ENCODE measurements around the gene EFR3B.
"Not testable (repeated sequence)": the region's sequence is repeated elsewhere in the genome, so short reads cannot be mapped to it uniquely, and the experiment has no call there.

Gene EFR3B

GRCh38 chr2:25041928-25042320, at the start of gene EFR3B:
Gene EFR3B, plus strand, starts transcription at chr2:25042076. Its CDS starts 237 bp downstream, at chr2:25042313.
- DNase-seq (ENCODE audit: low spot score), result peak; percentile 97

GRCh38 chr2:24993406-24994145, 48.3 kb upstream of the EFR3B start:
- DNase-seq (ENCODE audit: low spot score), result no peak

DNA sequence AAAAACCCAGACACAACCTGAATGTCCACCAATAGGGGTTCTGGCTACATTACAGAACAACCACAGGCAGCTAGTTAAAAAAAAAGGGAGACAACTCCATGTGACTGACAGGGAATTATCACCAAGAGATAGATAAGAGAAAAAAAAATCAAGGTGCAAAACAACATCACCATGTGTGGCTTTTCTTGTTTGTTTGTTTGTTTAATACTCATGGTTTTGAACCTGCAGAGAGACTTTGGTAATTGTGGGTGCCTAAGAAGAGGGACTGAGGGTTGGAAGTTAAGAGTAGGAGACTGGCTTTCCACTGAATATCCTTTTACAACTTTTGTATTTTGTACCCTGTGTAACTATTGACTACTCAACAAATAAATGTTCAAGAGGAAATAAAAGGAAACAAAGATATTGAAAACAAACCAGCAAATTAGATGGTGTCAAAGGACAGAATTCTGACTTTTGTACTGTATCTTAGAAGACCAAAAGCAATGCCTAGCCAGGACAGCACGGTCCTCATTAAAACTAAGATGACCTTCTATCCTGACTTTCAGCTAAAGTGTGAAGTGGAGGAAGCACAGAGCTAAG, 47.6 kb upstream of the EFR3B start:
- DNase-seq (ENCODE audit: low spot score), result no peak

DNA sequence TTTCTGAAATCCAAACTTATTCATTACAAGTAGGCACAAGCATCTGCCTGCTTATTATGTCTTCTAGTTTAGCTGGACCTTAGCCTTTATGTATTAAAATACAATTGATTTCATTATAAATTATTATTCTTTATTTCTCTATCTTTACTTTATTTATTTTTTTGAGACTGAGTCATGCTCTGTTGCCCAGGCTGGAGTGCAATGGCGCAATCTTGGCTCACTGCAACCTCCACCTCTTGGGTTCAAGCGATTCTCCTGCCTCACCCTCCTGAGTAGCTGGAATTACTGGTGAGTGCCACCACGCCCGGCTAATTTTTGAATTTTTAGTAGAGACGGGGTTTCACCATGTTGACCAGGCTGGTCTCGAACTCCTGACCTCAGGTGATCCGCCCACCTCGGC, 42.8 kb upstream of the EFR3B start:
- not testable (repeated sequence) for DNase-seq (ENCODE audit: low spot score)

DNA sequence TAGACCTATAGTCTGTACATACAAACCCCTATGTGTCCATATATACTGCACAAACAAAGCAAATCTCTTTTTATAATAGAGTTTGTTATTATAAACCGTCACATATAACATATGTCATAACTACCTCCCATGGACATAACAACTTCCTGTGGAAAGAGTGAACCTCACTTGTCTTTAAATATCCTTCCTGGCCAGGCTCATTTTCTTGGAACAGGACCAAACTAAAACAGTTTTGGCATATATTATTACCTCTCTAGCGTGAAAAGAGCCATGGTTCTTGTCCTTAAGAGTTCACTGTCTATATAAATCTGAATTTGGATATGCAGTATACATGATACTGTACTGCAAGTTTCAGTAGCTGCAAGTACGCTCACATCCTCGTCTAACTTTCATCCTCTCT, 41.8 kb upstream of the EFR3B start:
- DNase-seq (ENCODE audit: low spot score), result no peak

- DNase-seq (ENCODE audit: low spot score), result peak; percentile 79
Measured at GRCh38 chr2:25000503-25001324, 41.2 kb upstream of the EFR3B start.

- DNase-seq (ENCODE audit: low spot score), result no peak
Measured at GRCh38 chr2:25001325-25001637, 40.6 kb upstream of the EFR3B start.

DNA sequence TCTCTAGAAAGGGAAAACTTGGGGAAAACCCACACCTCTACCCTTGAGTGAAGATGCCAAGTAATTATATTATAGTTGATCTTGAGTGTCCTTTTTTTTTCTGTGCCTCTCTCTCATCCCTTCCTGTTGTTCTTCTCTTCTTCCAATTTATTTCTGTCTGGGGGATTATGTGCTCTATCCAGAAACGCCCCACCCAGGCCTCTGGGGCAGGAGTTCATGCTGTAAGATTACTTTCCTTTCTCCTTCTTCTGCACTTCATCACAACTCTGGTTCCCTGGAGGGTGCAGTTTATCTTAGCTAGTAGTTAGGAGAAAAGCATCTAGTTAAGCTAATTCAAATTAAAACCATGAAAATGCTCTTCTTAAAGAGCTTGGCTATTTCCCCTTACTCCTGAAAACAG, 39.8 kb upstream of the EFR3B start:
- no peak for DNase-seq (ENCODE audit: low spot score)

DNA sequence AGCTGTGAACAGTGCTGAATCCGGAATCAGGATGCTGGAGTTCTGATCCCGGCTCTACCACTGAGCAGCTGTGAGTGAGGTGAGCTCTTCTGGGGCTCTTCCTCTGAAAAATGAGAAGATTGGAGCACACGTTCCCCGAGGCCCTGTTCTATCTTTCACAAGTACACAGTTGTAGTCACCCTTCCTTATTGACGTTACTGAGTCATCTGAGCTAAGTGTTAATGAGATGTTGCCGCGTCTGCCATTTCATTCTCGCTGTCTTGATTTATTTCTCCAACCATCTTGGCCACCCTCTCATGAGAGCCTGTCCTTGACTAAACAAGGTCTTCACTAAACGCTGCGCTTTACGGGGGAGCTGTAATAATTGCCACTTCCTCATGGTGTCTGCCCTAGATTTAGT, 31.9 kb upstream of the EFR3B start:
- DNase-seq (ENCODE audit: low spot score), result no peak

DNA sequence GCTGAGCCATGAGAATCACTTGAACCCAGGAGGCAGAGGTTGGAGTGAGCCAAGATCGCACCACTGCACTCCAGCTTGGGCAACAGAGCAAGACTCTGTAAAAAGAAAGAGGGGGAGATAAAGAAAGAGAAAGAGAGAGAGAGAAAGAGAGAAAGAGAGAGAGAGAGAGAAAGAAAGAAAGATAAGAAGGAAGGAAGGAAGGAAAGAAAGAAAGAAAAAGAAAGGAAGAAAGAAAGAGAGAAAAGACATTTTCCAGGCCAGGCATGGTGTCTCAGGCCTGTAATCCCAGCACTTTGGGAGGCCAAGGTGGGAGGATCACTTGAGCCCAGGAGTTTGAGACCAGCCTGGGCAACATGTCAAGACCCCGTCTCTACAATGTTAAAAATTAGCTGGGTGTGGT, 30.5 kb upstream of the EFR3B start:
- DNase-seq (ENCODE audit: low spot score), result not testable (repeated sequence)

GRCh38 chr2:25014631-25015030, 27.2 kb upstream of the EFR3B start:
- no peak for DNase-seq (ENCODE audit: low spot score)

GRCh38 chr2:25018681-25019080, 23.2 kb upstream of the EFR3B start:
- DNase-seq (ENCODE audit: low spot score), result no peak

DNA sequence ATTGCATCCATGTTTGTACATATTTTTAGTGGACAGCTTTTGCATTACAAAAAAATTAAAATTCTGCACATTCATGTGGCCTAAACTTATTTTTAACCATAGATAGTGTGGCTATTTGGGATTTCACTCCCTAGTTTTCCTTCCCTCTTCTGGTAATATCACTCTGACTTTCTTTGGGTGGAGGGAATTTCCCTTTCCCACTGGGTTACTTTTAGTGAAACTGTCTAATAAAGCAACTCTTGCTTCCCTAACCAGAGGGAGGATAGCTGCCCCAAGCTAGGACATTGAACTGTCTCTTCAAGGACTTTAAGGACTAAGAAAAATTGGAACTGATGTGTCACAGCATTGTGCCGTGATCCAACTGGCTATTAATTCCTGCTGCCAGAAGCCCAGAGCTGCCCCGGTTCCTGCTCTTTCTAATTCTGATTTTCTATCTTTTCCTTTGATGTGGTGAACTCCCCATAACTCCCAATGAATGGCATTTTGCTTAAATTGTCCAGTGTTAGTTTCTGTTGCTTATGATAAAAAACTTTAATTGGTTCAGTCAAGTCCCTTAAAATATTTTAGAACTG, 20.0 kb upstream of the EFR3B start:
- no peak for DNase-seq (ENCODE audit: low spot score)

DNA sequence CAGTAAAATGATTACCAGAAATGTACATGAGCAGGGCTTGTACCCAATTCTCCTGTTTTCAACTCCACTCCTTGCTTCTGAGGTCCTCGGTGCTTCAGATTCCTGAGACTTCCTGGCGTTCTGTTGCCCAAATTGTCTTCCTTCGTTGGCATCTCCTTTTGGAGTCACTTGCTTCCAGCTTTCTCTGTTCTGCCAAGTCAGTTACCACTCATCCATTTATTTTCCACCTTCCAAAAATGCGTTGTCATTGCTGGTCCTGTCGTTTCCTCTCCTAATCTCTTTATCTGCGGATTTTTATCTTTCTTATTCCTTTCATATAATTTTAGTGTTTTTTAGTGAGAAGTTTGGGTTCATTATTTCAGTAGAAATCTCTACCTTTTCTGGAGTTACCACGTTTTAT, 18.5 kb upstream of the EFR3B start:
- no peak for DNase-seq (ENCODE audit: low spot score)

DNA sequence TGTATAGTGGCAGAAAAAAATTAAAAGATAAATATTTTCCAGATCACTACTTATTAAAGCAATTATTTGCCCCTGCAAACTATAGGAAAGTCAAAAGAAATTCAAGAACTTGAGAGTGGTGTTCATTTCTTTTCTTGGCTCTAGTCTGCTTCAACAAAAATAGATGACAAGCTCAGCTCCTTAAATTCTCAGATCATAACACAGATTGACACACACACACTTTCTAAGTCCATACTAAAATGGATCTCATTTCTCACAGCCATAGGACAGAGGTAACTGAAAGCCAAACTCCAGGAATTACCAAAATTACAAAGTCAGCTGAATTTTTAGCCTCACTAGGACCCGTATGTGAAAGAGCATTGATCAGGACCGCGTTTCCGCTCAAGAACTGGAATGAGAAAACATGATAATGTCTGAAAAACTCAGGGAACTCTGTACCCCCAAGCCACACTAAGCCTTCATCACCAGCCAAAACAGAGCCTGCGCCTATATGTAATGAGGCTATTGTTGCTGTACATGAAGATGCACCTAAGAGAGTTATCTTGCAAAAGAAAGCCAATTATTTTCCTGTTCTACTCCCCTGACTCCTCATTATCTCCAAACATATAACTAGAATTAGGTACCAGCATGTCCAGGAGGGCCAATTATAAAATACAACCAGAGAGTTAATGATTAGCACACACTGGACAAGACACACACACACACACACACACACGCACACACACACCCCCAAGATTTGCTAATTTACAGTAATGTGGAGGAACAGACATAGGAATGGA, 16.5 kb upstream of the EFR3B start:
- DNase-seq (ENCODE audit: low spot score), result no peak

- no peak for DNase-seq (ENCODE audit: low spot score)
Measured at GRCh38 chr2:25026008-25026530, 15.8 kb upstream of the EFR3B start.

DNA sequence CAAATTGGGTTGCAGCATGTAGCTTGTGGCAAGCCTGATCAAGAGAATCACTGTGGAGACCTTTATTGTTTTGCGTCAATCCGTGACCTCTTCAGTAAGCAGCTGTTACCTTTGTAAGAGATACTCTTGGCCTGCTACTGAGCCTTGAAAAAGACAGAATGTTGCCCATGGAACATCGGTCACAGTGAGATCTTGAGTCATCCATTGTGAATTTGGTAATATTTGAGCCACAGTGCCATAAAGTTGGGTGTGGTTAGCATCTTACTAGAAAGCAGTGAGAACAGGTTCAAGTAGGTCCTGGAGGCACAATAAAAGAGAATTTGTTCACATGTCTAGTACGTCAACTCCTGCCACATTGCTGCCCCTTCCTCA, 12.7 kb upstream of the EFR3B start:
- no peak for DNase-seq (ENCODE audit: low spot score)

GRCh38 chr2:25030702-25031101, 11.2 kb upstream of the EFR3B start:
- DNase-seq (ENCODE audit: low spot score), result no peak

DNA sequence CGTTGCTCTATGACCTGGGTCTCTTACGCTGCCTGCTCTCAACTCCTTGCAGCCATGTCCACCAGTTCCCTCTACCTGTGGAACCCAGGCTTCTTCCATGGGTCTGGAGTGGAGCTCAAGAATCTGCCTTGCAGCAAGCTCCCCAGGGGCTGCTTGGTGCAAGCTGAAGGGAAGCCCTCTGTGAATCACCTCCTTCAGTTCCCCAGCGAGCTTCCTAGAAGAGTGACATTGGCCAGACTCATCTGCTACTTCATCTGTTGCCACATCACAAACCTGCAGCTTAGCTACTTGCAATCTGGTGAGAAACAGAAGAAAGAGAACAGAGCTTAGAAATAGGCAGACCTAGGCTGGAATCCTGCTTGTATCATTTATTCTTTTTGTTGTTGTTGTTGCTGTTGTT, 9.8 kb upstream of the EFR3B start:
- DNase-seq (ENCODE audit: low spot score), result no peak

- no peak for DNase-seq (ENCODE audit: low spot score)
Measured at GRCh38 chr2:25032901-25033300, 9.0 kb upstream of the EFR3B start.

DNA sequence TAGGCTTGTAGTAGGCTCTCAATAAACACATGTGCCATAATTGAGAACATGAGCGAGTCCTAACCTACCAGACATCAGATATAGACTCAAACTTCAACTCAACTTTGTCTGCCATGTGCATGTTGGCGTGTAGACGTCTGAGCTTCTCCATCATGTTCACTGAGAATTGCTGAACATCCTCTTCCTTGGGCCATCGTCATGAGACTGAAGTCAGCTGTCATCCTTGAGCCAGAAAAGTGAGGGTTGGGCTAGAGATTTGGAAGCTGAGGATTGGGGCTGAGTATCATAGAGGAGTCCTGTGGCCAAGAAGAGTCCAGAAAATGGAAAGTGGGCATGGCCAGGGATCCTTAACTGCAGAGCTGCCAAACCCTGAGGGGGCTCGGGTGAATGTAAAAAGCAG, 7.8 kb upstream of the EFR3B start:
- DNase-seq (ENCODE audit: low spot score), result no peak

Data from putamen (tissue), 1 donor.